Activated gamma-delta T cell treated with Interleukin-2 at 50 U/mL for 16 hours (primary cell): ENCODE measurements around the gene OR4K15.
"Not testable (repeated sequence)": the region's sequence is repeated elsewhere in the genome, so short reads cannot be mapped to it uniquely, and the experiment has no call there.

Experiments used
- DNase-seq: peaks from one replicate; pipeline ENCODE4 v3.0.0-alpha.2; 2020

The OR4K15 gene

GRCh38 chr14:19975291-19975690, at the start of gene OR4K15:
OR4K15 (plus strand) TSS chr14:19975591; CDS start chr14:19975591, 0 bp downstream.
- no peak for DNase-seq

- DNase-seq = no peak
Observed at GRCh38 chr14:19930617-19931016, 44.8 kb upstream of the OR4K15 start, which contains the start of gene OR4K1. OR4K1 (plus strand) TSS chr14:19930917; CDS start chr14:19935667, 4,750 bp downstream.

GRCh38 chr14:19941668-19942067, 33.7 kb upstream of the OR4K15 start:
- DNase-seq = no peak

GRCh38 chr14:19947413-19948090, 27.8 kb upstream of the OR4K15 start:
- no peak for DNase-seq

- no peak for DNase-seq
Observed at GRCh38 chr14:19949218-19949617, 26.2 kb upstream of the OR4K15 start.

DNA sequence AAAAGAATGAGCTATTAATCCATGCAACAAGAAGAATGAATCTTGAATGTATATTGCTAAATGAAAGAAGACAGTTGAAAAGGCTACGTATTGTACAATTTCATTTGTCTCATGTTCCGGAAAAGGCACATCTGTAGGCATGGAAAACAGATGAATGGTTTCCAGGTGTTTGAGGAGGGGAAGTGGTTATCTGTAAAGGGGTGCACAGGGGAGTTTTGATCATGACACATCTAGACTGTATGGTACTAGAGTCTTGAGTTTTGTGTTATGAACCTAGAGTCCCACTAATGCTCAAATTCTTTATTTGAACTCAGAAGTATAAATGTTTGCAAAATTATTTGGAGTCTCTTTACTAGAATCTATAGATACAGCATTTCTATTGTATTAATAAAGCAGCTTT, 5.7 kb upstream of the OR4K15 start:
- not testable (repeated sequence) for DNase-seq

DNA sequence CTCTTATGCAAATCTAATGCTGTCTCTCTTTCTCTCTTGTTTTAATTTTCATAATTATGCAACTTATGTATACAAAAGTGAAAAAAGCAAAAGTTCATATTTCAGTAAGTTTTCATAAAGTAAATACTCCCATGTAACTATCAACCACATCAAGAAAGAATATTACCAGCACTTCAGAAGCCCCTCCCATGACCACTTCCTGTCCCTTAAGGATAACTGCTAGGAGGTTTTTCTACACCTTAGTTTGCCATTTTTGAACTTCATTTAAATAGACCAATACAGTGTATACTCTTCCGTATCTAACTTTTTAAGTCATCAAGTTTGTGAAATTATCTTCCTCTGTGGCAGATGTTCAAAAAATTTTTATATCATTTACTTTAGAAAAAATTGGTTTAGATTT, 547 bp upstream of the OR4K15 start:
- DNase-seq = no peak

DNA sequence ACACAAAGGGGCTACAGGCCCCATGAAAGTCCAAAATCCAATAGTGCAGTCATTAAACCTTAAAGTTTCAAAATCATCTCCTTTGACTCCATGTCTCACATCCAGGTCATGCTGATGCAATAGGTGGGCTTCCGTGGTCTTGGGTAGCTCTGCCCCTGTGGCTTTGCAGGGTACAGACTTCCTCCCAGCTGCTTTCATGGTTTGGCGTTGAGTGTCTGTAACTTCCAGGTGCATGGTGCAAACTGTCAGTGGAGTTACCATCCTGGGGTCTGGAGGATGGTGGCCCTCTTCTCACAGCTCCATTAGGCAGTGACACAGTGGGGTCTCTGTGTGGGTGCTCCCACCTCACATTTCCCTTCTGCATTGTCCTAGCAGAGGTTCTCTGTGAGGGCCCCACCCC, 18.0 kb downstream of the OR4K15 start:
- no peak for DNase-seq

- no peak for DNase-seq
Observed at GRCh38 chr14:20001863-20002262, 26.5 kb downstream of the OR4K15 start, which contains the start of gene OR4Q2. OR4Q2 (plus strand) TSS chr14:20002163.

DNA sequence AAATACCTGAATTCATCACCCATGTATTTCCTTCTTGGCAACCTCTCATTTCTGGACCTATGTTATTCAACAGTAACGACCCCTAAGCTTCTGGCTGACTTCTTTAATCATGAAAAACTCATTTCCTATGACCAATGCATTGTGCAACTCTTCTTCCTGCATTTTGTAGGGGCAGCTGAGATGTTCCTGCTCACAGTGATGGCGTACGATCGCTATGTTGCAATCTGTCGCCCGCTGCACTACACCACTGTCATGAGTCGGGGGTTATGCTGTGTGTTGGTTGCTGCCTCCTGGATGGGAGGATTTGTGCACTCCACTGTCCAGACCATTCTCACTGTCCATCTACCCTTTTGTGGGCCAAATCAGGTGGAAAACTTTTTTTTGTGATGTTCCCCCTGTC, 26.9 kb downstream of the OR4K15 start:
- DNase-seq = no peak

GRCh38 chr14:20008156-20008555, 32.8 kb downstream of the OR4K15 start:
- DNase-seq = no peak

GRCh38 chr14:20019257-20019865, 44.0 kb downstream of the OR4K15 start, which contains the start of gene OR4K14:
OR4K14 (minus strand) TSS chr14:20019307; CDS start chr14:20015193, 4,114 bp downstream.
- no peak for DNase-seq
